HepG2 (cell line): ENCODE results near the gene YIPF1. TPM values are rescaled to one million over a fixed set of nuclear protein-coding genes. Genes with fewer than 3 reads are reported as not detected.

Experiments used
- AFF4 ChIP-seq: sonication (generic); formaldehyde crosslinking; IDR thresholded peaks from 2 replicates; pipeline ENCODE4 v1.4.0; 2020; ENCODE audit warnings: missing genetic modification reagents
- ARID2 ChIP-seq: sonication (generic); formaldehyde crosslinking; IDR thresholded peaks from 2 replicates; pipeline ENCODE4 v1.8.1; 2022; ENCODE audit warnings: mild to moderate bottlenecking, missing genetic modification reagents, borderline replicate concordance
- ARID3A ChIP-seq: IDR thresholded peaks from 2 replicates; pipeline ENCODE4 v1.6.1; 2012; ENCODE audit warnings: low read depth, low read length, improper control_type of control experiment
- ATF1 ChIP-seq: IDR thresholded peaks from 2 replicates; pipeline ENCODE4 v1.6.1; 2016; ENCODE audit warnings: mild to moderate bottlenecking, control low read depth
- ATF3 ChIP-seq: sonication (generic); formaldehyde crosslinking; IDR thresholded peaks from 2 replicates; pipeline ENCODE4 v1.4.0; 2020; ENCODE audit warnings: missing genetic modification reagents
- CAMTA2 ChIP-seq: sonication (generic); formaldehyde crosslinking; IDR thresholded peaks from 2 replicates; pipeline ENCODE4 v1.4.0; 2020; ENCODE audit warnings: mild to moderate bottlenecking, missing genetic modification reagents, borderline replicate concordance
- CTCF ChIP-seq: sonication (generic); formaldehyde crosslinking; IDR thresholded peaks from 2 replicates; pipeline ENCODE4 v1.5.0; 2020; ENCODE audit warnings: mild to moderate bottlenecking, missing genetic modification reagents, moderate library complexity
- KLF11 ChIP-seq: IDR thresholded peaks from 2 replicates; pipeline ENCODE4 v1.6.1; 2016; ENCODE audit warnings: missing compliant biosample characterization
- LCORL ChIP-seq, 2 experiments: fragments of 450-650 bp in 1 of 2; sonication (generic) in 1 of 2; formaldehyde crosslinking in 1 of 2; IDR thresholded peaks; 2 replicates each; pipeline versions ENCODE4 v1.5.0 to v1.6.1; 2017 to 2020; ENCODE audit warnings: antibody characterized with exemption in 1 of 2, missing genetic modification reagents in 1 of 2
- NFIC ChIP-seq: IDR thresholded peaks from 2 replicates; pipeline ENCODE4 v1.6.1; 2012; ENCODE audit warnings: mild to moderate bottlenecking, low read length, inconsistent platforms
- PRDM15 ChIP-seq: sonication (generic); formaldehyde crosslinking; IDR thresholded peaks from 2 replicates; pipeline ENCODE4 v1.4.0; 2020; ENCODE audit warnings: missing genetic modification reagents
- SAP130 ChIP-seq: IDR thresholded peaks from 2 replicates; pipeline ENCODE4 v1.6.1; 2016; ENCODE audit warnings: low read depth
- STAT5B ChIP-seq: sonication (generic); formaldehyde crosslinking; IDR thresholded peaks from 2 replicates; pipeline ENCODE4 v1.4.0; 2020; ENCODE audit warnings: missing genetic modification reagents
- ZFP36L1 ChIP-seq: sonication (generic); formaldehyde crosslinking; IDR thresholded peaks from 2 replicates; pipeline ENCODE4 v1.8.0; 2022; ENCODE audit warnings: mild to moderate bottlenecking, missing genetic modification reagents, moderate library complexity
- ZNF331 ChIP-seq: sonication (generic); formaldehyde crosslinking; IDR thresholded peaks from 2 replicates; pipeline ENCODE4 v1.4.0; 2020; ENCODE audit warnings: missing genetic modification reagents
- ZNF549 ChIP-seq: sonication (generic); formaldehyde crosslinking; IDR thresholded peaks from 2 replicates; pipeline ENCODE4 v1.5.0; 2020; ENCODE audit warnings: missing genetic modification reagents
- ZNF761 ChIP-seq: sonication (generic); formaldehyde crosslinking; conservative IDR thresholded peaks from 2 replicates; pipeline ENCODE4 v1.4.0; 2020; ENCODE audit warnings: mild to moderate bottlenecking, missing genetic modification reagents
- ZNF772 ChIP-seq: sonication (generic); formaldehyde crosslinking; IDR thresholded peaks from 2 replicates; pipeline ENCODE4 v1.5.0; 2020; ENCODE audit warnings: mild to moderate bottlenecking, missing genetic modification reagents
- ZNF775 ChIP-seq: sonication (generic); formaldehyde crosslinking; IDR thresholded peaks from 2 replicates; pipeline ENCODE4 v1.4.0; 2020; ENCODE audit warnings: missing genetic modification reagents, mild to moderate bottlenecking, moderate library complexity, borderline replicate concordance
- ZSCAN25 ChIP-seq: sonication (generic); formaldehyde crosslinking; IDR thresholded peaks from 2 replicates; pipeline ENCODE4 v1.8.0; 2022; ENCODE audit warnings: mild to moderate bottlenecking, missing genetic modification reagents
- polyA plus RNA-seq, 8 experiments: library from polyadenylated mRNA; depleted of rRNA in 3 of 8; stranded (reverse) in 7 of 8; unstranded in 1 of 8; fragments of >200 nt; fragmentation: Illumina TruSeq in 4 of 8; extraction: Trizol in 4 of 8; gene quantifications; 2 replicates each; pipeline versions ENCODE4 v1.2.1 to v1.2.3, GENCODE V29; 2011 to 2016; ENCODE audit warnings: low read depth in 4 of 8, missing spikeins in 1 of 8, mixed read lengths in 1 of 8; ENCODE audit not compliant: insufficient read depth in 1 of 8
- total RNA-seq, 5 experiments: library from RNA; depleted of rRNA; stranded (reverse); fragments of >200 nt; fragmentation: Illumina TruSeq; extraction: Trizol; gene quantifications; 2 replicates each; pipeline ENCODE4 v1.2.3, GENCODE V29; 2016; ENCODE audit warnings: low read depth in 1 of 5

Gene YIPF1
- total and polyA plus RNA-seq, 2 of the 13 experiments (the other 11 are each of a cell fraction or from before 2014, with no cell fraction given): 21.1 to 31.9 TPM

- TF ChIP-seq PRDM15 (CRISPR knock-in tag) (no peak), AFF4 (CRISPR knock-in tag) (no peak), ZNF772 (CRISPR knock-in tag) (no peak), ATF1 (CRISPR knock-in tag) (0 out of 2 replicates have a peak, but pooled peaks have one; percentile 62), ZSCAN25 (CRISPR knock-in tag) (peak; percentile 1; the same call in 1 of the 2 replicates), ZNF549 (CRISPR knock-in tag) (no peak), ATF3 (no peak), ZNF331 (peak; percentile 18; the same call in 1 of the 2 replicates), LCORL (IDR thresholded peaks at IDR 0.05) (no peak), LCORL (CRISPR knock-in tag; IDR thresholded peaks at IDR 0.05) (no peak), ZNF761 (CRISPR knock-in tag) (no peak), ARID2 (CRISPR knock-in tag) (0 out of 2 replicates have a peak, but pooled peaks have one; percentile 1), ZFP36L1 (CRISPR knock-in tag) (no peak), STAT5B (CRISPR knock-in tag) (no peak), NFIC (0 out of 2 replicates have a peak, but pooled peaks have one; percentile 20), KLF11 (0 out of 2 replicates have a peak, but pooled peaks have one; percentile 22), CTCF (CRISPR knock-in tag) (no peak), CAMTA2 (CRISPR knock-in tag) (no peak), ARID3A (0 out of 2 replicates have a peak, but pooled peaks have one; percentile 66), ZNF775 (CRISPR knock-in tag) (no peak), SAP130 (CRISPR knock-in tag) (no peak)
These were observed 51.0 kb downstream of the YIPF1 start (continued) for GRCh38 chr1:53838654-53838974.
